Stimulated activated memory B cell treated with anti-CD40 and anti-IgM and Interleukin-4, amounts not matched to agents 10 μg/mL and 1 μg/mL and 100 μg/mL, for 72 hours (primary cell): ENCODE measurements around the gene AVPR2.

ENCODE experiments used
- ATAC-seq: fragments of 150-1000 bp; cut with Tn5 transposase; 2 replicates; pipeline ENCODE4 v1.10.0; 2021
- H3K27ac Mint-ChIP-seq: one replicate; pipeline ENCODE4 v1.8.0; 2022; ENCODE audit warnings: mild to moderate bottlenecking, mixed read lengths
- H3K27me3 Mint-ChIP-seq: one replicate; pipeline ENCODE4 v1.8.0; 2022; ENCODE audit warnings: mixed read lengths
- H3K36me3 Mint-ChIP-seq: one replicate; pipeline ENCODE4 v1.8.0; 2022; ENCODE audit warnings: mixed read lengths
- H3K4me1 Mint-ChIP-seq: one replicate; pipeline ENCODE4 v1.8.0; 2022; ENCODE audit warnings: mixed read lengths
- H3K4me3 Mint-ChIP-seq: one replicate; pipeline ENCODE4 v1.8.0; 2022; ENCODE audit warnings: mild to moderate bottlenecking, moderate library complexity, mixed read lengths
- H3K9me3 Mint-ChIP-seq: one replicate; pipeline ENCODE4 v1.8.0; 2022; ENCODE audit warnings: mixed read lengths

Gene AVPR2

DNA sequence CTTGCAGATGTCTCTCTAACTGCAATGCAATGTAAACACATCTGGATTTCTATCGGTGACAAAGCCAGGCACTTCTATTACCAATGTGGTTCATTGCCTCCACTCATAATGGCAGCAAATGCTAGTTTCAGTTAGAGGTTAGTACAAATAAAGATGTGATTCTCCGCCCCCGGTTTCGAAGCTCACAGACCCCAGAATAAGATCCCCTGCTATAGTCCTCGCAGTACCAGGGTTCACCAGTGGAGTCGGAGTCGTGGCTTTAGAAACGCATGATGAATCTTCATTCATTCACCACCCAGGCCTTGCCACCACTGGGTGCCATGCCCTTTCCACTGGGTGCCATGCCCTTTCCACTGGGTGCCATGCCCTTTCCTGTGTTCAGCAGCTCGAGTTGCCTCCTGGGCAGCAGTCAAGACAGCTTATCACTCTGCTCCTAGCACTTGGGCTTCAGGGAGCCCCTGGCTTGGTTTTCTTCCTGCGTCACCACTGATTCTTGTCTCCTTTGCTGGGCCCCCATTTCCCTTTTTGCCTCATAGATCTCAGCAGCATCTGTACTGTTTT, 33.8 kb downstream of the AVPR2 start:
- no peak for ATAC-seq
- Mint-ChIP-seq H3K9me3 (no peaks in the 10 kb centered on the region), H3K36me3 (no peaks in the 10 kb centered on the region), H3K27me3 (no peaks in the 10 kb centered on the region), H3K4me3 (no peak overlapping the region), H3K4me1 (peaks cover 13% of the 10 kb centered on the region), H3K27ac (peak overlapping the region; percentile 27)

DNA sequence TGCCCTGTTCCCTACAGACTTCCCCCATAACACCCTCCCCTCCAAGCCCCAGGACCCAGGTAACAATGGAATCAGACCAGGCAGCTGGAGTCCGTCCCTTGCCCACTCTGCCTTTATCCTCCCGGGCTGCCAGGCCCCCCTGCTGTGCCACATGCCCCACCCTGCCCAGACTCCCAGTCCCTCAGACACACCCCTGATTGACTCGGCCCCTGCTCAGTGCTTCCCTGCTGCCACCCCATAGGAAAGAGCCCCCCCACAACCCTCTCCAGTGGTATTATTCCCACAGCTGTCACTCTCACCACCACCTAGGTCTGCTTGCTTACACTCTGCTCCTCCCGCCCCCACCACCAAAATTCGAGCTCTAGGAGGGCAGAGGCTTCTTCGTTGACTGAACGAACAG, 35.1 kb downstream of the AVPR2 start:
- no peak overlapping the region for H3K27ac Mint-ChIP-seq
- ATAC-seq, result no peak
- H3K4me1 Mint-ChIP-seq, result peaks cover 7% of the 10 kb centered on the region
- H3K4me3 Mint-ChIP-seq, result no peak overlapping the region
- H3K27me3 Mint-ChIP-seq, result no peaks in the 10 kb centered on the region
- H3K9me3 Mint-ChIP-seq, result no peaks in the 10 kb centered on the region
- H3K36me3 Mint-ChIP-seq, result no peaks in the 10 kb centered on the region

- Mint-ChIP-seq H3K27ac (no peak overlapping the region), H3K4me3 (peak overlapping the region; percentile 32), H3K9me3 (no peaks in the 10 kb centered on the region), H3K4me1 (peaks cover 7% of the 10 kb centered on the region), H3K27me3 (no peaks in the 10 kb centered on the region), H3K36me3 (no peaks in the 10 kb centered on the region)
- no peak for ATAC-seq
Measured at GRCh38 chrX:153941336-153942252, 37.1 kb downstream of the AVPR2 start.

DNA sequence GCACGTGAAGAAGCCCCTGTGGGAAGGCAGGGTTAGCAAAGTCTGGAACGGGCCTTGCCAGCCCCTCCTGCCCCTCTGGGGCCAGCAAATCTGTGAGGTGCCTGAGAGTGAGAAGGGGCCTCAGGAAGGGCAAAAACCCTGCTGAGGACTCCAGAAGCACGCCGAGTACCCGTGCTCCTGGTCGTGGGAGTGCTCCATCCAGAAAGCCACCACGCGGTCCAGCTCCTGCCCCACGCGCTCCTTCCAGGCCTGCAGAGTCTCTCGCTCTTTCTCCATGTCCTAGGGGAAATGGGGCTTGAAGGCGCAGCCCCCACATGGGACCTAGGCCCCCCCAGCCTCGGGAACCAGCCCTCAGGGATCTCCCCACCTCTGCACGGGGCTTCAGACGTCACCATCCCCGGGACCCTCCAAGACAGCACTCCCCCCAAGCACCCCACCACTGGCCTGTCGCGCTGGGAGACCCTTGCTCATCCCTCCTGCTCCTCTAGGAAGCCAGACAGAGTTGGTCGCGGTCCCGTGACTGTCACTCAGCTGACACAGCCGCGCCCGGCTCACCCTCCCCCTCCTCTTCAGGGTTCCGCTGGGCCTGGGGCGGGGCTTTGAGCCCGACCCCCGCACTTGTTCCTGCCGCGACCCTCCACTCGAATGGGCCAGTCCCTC, 39.8 kb downstream of the AVPR2 start, which contains the start of gene RENBP:
Gene RENBP, minus strand, starts transcription at position 504 of the 660 bp plus-strand sequence. Its CDS starts 33 bp downstream, at position 471.
- Mint-ChIP-seq H3K27me3 (no peaks in the 10 kb centered on the region), H3K4me3 (peak within 1 kb of the TSS; percentile 96), H3K9me3 (no peaks in the 10 kb centered on the region), H3K36me3 (peaks cover 6% of the 10 kb centered on the region), H3K27ac (peak within 1 kb of the TSS; percentile 94), H3K4me1 (peaks cover 7% of the 10 kb centered on the region)
- ATAC-seq, result peak; percentile 77

DNA sequence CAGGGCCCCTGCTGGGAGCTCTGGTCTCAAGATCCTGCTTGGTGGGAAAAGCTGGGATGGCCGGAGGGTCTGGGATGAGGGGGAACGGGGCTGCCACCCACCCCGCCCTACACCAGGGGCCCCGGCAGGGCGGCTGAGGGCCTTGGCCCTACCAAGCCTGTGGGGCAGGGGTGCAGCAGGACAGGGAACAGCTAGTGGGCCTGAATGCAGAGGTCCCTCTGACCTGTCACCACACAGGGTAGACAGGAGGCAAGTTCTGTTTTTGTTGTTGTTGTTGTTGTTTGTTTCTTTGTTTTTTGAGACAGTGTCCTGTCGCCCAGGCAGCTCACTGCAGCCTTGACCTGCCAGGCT, 40.3 kb downstream of the AVPR2 start:
- Mint-ChIP-seq H3K36me3 (peaks cover 6% of the 10 kb centered on the region), H3K27me3 (no peaks in the 10 kb centered on the region), H3K4me1 (peaks cover 7% of the 10 kb centered on the region), H3K27ac (peak overlapping the region; percentile 94), H3K9me3 (no peaks in the 10 kb centered on the region), H3K4me3 (peak overlapping the region; percentile 96)
- peak; percentile 31 for ATAC-seq

GRCh38 chrX:153945956-153946943, 41.8 kb downstream of the AVPR2 start:
- Mint-ChIP-seq H3K36me3 (peaks cover 10% of the 10 kb centered on the region), H3K4me3 (no peak overlapping the region)

DNA sequence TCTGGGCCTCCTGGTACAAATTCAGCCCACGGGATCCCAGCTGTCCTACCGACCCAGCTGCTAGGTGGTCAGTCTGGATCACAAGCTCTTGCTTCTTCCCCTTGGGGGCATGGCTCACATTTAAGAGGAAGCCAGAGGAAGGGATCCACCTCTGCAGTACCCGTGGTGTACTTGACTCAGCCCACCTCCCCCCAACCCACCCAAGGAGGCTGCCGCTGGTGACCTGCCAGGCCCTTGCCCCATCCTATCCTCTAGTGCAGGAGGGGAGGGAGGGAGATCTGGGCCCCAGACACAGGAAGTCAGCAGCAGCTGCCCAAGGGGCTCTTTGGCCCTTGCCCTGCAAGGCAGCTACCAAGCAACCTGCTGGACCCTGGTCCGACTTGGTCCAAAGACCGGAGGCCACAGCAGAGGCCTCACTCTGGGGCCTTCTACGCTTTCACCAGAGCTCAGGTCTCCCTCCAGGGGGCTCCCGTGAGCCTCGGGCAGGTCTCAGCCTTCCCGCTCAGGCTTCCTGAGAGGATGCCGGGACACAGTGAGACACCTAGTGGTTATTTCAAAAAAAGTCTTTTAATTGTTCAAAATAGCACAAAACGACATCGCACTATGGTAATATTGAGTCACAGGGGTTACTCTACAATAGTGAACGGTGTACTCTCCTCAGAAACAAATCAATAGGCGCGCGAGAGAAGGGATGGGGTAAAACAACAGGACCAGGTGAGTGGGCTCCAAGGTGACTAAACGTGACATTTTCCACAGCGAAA, 42.7 kb downstream of the AVPR2 start:
- no peak overlapping the region for H3K4me3 Mint-ChIP-seq
- H3K9me3 Mint-ChIP-seq, result no peaks in the 10 kb centered on the region

More at GRCh38 chrX:153945956-153946943, 41.8 kb downstream of the AVPR2 start:
- H3K9me3 Mint-ChIP-seq, result no peaks in the 10 kb centered on the region
- no peak for ATAC-seq
- H3K27ac Mint-ChIP-seq, result no peak overlapping the region
- peaks cover 7% of the 10 kb centered on the region for H3K4me1 Mint-ChIP-seq
- no peaks in the 10 kb centered on the region for H3K27me3 Mint-ChIP-seq

GRCh38 chrX:153948002-153948466, 43.6 kb downstream of the AVPR2 start:
- H3K9me3 Mint-ChIP-seq, result no peaks in the 10 kb centered on the region
- H3K27me3 Mint-ChIP-seq, result no peaks in the 10 kb centered on the region
- H3K27ac Mint-ChIP-seq, result no peak overlapping the region
- no peak overlapping the region for H3K4me3 Mint-ChIP-seq
- peaks cover 15% of the 10 kb centered on the region for H3K36me3 Mint-ChIP-seq
- H3K4me1 Mint-ChIP-seq, result peaks cover 7% of the 10 kb centered on the region
- no peak for ATAC-seq

More for the DNA sequence above, 42.7 kb downstream of the AVPR2 start:
- Mint-ChIP-seq H3K27ac (no peak overlapping the region), H3K27me3 (no peaks in the 10 kb centered on the region), H3K4me1 (peaks cover 7% of the 10 kb centered on the region), H3K36me3 (peaks cover 15% of the 10 kb centered on the region)
- peak; percentile 87 for ATAC-seq

DNA sequence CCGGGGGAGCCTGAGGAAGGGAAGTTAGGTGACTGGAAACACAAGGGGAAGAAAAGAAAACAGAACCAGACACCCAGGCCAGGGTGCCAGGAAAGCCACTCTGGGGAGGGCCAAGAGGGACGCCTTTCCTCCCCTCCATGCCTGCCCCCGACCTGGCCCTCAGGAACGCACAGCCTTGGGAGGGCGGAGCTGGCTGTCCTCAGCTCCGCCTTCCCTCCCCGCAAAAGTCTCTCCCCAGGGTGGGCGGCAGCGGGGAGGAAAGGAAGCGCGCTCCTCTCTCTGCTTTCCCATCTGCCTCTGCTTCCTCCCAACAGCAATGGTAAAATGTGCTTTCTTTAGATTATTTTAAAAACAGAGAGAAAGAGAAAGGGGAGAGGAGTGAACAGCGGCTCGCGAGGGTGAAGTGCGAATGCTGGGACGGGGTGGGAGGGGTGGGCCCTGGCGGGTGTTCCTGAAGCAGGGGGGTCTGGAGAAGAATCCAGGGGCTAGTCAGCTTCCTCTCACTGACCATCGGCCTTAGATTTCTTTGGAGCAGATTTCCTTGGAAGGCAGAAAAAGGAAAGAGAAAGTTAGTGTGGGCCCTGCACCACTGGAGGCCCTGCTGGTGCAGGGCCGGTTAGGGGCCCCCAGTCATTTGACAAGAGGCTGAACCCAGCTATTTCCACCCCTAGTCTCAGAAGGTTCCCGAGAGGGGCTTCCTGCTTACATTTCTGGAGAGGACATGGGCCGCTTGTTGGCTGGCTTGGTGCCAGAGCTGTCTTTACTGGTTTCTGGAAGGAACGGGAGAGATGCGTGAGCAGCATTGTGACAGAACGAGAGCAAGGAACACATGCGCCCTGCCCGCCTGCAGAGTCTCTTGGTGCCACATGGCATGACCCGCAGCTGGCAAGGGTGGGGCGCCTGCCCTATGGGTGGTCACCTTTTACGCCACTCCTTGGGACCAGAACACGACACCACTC, 44.7 kb downstream of the AVPR2 start:
- no peak for ATAC-seq
- H3K36me3 Mint-ChIP-seq, result peaks cover 17% of the 10 kb centered on the region
- peaks cover 7% of the 10 kb centered on the region for H3K4me1 Mint-ChIP-seq
- H3K9me3 Mint-ChIP-seq, result no peaks in the 10 kb centered on the region
- no peak overlapping the region for H3K4me3 Mint-ChIP-seq
- H3K27ac Mint-ChIP-seq, result no peak overlapping the region
- no peaks in the 10 kb centered on the region for H3K27me3 Mint-ChIP-seq

- Mint-ChIP-seq H3K27ac (no peak overlapping the region), H3K4me3 (no peak overlapping the region), H3K4me1 (peaks cover 7% of the 10 kb centered on the region), H3K27me3 (no peaks in the 10 kb centered on the region), H3K36me3 (peaks cover 21% of the 10 kb centered on the region), H3K9me3 (no peaks in the 10 kb centered on the region)
- ATAC-seq, result no peak
Measured at GRCh38 chrX:153950127-153950526, 45.7 kb downstream of the AVPR2 start.

DNA sequence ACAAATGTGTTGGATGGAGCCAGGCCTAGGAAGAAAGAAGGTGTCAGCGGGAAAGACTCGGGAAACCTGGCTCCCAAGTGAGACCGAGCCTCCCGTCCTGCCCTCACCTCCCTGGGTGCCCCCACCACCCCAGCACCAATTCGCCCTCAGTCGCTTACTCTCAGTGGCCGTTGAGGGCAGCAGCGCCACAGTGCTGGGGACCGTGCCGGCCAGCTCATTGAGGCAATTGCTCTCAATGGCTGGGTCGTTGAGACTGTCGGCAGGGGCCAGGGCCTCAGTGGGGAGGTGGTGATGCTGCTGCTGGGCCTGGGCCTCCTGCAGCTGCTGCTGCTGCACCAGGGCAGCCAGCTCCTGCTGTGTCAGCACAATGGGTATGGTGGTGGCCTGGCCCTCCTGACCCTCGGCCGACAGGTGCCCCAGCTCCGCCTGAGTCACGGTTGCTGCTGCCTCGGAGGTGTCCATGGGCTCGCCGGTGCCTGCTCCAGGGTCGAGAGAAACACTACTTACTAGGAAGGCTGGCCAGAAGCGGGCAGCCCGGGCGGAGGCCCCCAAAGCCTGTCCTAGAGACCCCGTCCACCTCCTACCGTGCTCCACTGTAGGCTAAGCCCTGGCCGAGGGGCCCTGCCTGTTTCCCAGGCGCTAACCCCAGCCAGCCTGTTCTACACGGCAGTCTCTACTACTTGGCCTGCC, 47.4 kb downstream of the AVPR2 start:
- Mint-ChIP-seq H3K27me3 (no peaks in the 10 kb centered on the region), H3K4me3 (no peak overlapping the region), H3K9me3 (no peaks in the 10 kb centered on the region), H3K4me1 (peaks cover 7% of the 10 kb centered on the region), H3K27ac (no peak overlapping the region), H3K36me3 (peaks cover 25% of the 10 kb centered on the region)
- no peak for ATAC-seq

GRCh38 chrX:153952373-153953026, 48.0 kb downstream of the AVPR2 start:
- Mint-ChIP-seq H3K27me3 (no peaks in the 10 kb centered on the region), H3K4me1 (peaks cover 2% of the 10 kb centered on the region), H3K27ac (no peak overlapping the region), H3K36me3 (peaks cover 22% of the 10 kb centered on the region), H3K4me3 (no peak overlapping the region), H3K9me3 (no peaks in the 10 kb centered on the region)
- ATAC-seq, result no peak
